Peyer's patch (tissue), 4 donors: ENCODE data around the gene USP34. TPM values are rescaled to one million over a fixed set of nuclear protein-coding genes. Genes with fewer than 3 reads are reported as not detected.

Experiments used
- DNase-seq, 3 donors: peaks; one replicate each; pipeline ENCODE4 v3.0.0-alpha.2; 2017 to 2019
- H3K27ac ChIP-seq, 4 donors: fragments of 200-600 bp; sonication (generic); one replicate each; pipeline ENCODE4 v1.5.1; 2016 to 2019
- H3K27me3 ChIP-seq, 2 donors: fragments of 200-600 bp; sonication (generic); one replicate each; pipeline ENCODE4 v1.5.1; 2019
- H3K36me3 ChIP-seq, 3 donors: fragments of 200-600 bp; sonication (generic); one replicate each; pipeline ENCODE4 v1.5.1; 2016 to 2019
- H3K4me1 ChIP-seq, 4 donors: fragments of 200-600 bp; sonication (generic); one replicate each; pipeline ENCODE4 v1.5.1; 2016 to 2019
- H3K4me3 ChIP-seq, 4 donors: fragments of 200-600 bp; sonication (generic); 1 replicate in 3 of 4; 2 replicates in 1 of 4; pipeline ENCODE4 v1.5.1; 2016 to 2019; ENCODE audit warnings: mild to moderate bottlenecking in 1 of 4
- H3K9me3 ChIP-seq, 4 donors: fragments of 200-600 bp; sonication (generic); one replicate each; pipeline ENCODE4 v1.5.1; 2016 to 2019; ENCODE audit warnings: mild to moderate bottlenecking in 1 of 4
- POLR2A ChIP-seq, 2 donors: fragments of 450-650 bp; IDR thresholded peaks; one replicate each; pipeline ENCODE4 v1.5.1; 2017; ENCODE audit warnings: antibody characterized with exemption in 2 of 2, mild to moderate bottlenecking in 2 of 2, moderate library complexity in 2 of 2
- total RNA-seq, 4 donors: library from RNA; depleted of rRNA; stranded (reverse); fragments of >200 nt; gene quantifications; one replicate each; pipeline ENCODE4 v1.1.0, GENCODE V29; 2016
- TF ChIP-seq, protein P1 (sequence below), 6 experiments: fragments of 450-650 bp in 4 of 6; fragments of 200-600 bp in 2 of 6; sonication (generic) in 1 of 6; IDR thresholded peaks; one replicate each; pipeline ENCODE4 v1.5.1; 2017 to 2019; ENCODE audit warnings: antibody characterized with exemption in 6 of 6, mild to moderate bottlenecking in 3 of 6, moderate library complexity in 1 of 6

Gene USP34
- total RNA-seq, 4 donors from 2014 or later, result 148 to 201 (median 172) TPM

GRCh38 chr2:61437170-61437569 lies 33.7 kb downstream of the USP34 start:
- no peak overlapping the region for H3K27ac ChIP-seq
- no peaks in the 10 kb centered on the region for H3K27me3 ChIP-seq
- peaks cover 0 to 78% (median 9%) of the 10 kb centered on the region in 4 donors for H3K4me1 ChIP-seq
- DNase-seq, result no peak
- H3K9me3 ChIP-seq, result no peaks in the 10 kb centered on the region
- no peak for TF ChIP-seq POLR2A (IDR thresholded peaks at IDR 0.05)
- TF ChIP-seq, protein P1, sequence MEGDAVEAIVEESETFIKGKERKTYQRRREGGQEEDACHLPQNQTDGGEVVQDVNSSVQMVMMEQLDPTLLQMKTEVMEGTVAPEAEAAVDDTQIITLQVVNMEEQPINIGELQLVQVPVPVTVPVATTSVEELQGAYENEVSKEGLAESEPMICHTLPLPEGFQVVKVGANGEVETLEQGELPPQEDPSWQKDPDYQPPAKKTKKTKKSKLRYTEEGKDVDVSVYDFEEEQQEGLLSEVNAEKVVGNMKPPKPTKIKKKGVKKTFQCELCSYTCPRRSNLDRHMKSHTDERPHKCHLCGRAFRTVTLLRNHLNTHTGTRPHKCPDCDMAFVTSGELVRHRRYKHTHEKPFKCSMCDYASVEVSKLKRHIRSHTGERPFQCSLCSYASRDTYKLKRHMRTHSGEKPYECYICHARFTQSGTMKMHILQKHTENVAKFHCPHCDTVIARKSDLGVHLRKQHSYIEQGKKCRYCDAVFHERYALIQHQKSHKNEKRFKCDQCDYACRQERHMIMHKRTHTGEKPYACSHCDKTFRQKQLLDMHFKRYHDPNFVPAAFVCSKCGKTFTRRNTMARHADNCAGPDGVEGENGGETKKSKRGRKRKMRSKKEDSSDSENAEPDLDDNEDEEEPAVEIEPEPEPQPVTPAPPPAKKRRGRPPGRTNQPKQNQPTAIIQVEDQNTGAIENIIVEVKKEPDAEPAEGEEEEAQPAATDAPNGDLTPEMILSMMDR (IDR thresholded peaks at IDR 0.05), result no peak
- H3K4me3 ChIP-seq, result no peak overlapping the region
- peaks cover 0 to 3% (median 0%) of the 10 kb centered on the region in 3 donors for H3K36me3 ChIP-seq

- TF ChIP-seq, protein P1 (IDR thresholded peaks at IDR 0.05), result no peak
- no peak for TF ChIP-seq POLR2A (IDR thresholded peaks at IDR 0.05)
- no peak overlapping the region for H3K4me3 ChIP-seq
- no peaks in the 10 kb centered on the region for H3K9me3 ChIP-seq
- H3K27ac ChIP-seq, result peak overlapping the region in 1 of 4 donors; percentile 27
- H3K36me3 ChIP-seq, result peaks cover 0 to 3% (median 0%) of the 10 kb centered on the region in 3 donors
- no peaks in the 10 kb centered on the region for H3K27me3 ChIP-seq
- peaks cover 0 to 77% (median 9%) of the 10 kb centered on the region in 4 donors for H3K4me1 ChIP-seq
- DNase-seq, result no peak
Observed at GRCh38 chr2:61436092-61436491, 34.8 kb downstream of the USP34 start.

DNA sequence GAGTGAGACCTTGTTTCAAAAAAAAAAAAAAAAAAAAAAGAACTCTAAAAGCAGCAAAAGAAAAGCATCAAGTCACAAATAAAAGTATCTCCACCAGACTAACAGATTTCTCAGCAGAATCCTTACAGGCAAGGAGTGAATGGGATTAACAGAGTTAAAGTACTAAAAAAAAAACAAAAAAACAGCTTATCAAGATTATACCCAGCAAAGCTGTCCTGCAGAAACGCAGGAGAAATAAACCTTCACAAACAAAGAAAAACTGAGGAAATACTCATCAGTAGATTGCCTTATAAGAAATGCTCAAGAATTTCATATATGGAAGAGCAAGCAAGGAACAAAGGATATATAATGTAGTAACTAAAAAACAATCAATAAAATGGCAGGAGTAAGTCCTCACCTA lies 35.6 kb downstream of the USP34 start:
- Histone ChIP-seq H3K4me1 (peaks cover 0 to 75% (median 9%) of the 10 kb centered on the region in 4 donors), H3K9me3 (no peaks in the 10 kb centered on the region), H3K27ac (no peak overlapping the region), H3K4me3 (no peak overlapping the region), H3K36me3 (peaks cover 0 to 3% (median 0%) of the 10 kb centered on the region in 3 donors), H3K27me3 (no peaks in the 10 kb centered on the region)
- TF ChIP-seq, protein P1 (IDR thresholded peaks at IDR 0.05), result no peak
- TF ChIP-seq POLR2A (IDR thresholded peaks at IDR 0.05), result no peak
- DNase-seq, result no peak

- Histone ChIP-seq H3K27ac (peak overlapping the region in 1 of 4 donors; percentile 15), H3K4me1 (peaks cover 0 to 66% (median 9%) of the 10 kb centered on the region in 4 donors), H3K9me3 (no peaks in the 10 kb centered on the region), H3K27me3 (no peaks in the 10 kb centered on the region), H3K4me3 (no peak overlapping the region), H3K36me3 (no peaks in the 10 kb centered on the region)
- peak in 1 of 3 donors; percentile 49 for DNase-seq
- TF ChIP-seq POLR2A (IDR thresholded peaks at IDR 0.05), result no peak
- TF ChIP-seq, protein P1 (IDR thresholded peaks at IDR 0.05), result no peak
Observed at GRCh38 chr2:61434314-61434713, 36.6 kb downstream of the USP34 start.

DNA sequence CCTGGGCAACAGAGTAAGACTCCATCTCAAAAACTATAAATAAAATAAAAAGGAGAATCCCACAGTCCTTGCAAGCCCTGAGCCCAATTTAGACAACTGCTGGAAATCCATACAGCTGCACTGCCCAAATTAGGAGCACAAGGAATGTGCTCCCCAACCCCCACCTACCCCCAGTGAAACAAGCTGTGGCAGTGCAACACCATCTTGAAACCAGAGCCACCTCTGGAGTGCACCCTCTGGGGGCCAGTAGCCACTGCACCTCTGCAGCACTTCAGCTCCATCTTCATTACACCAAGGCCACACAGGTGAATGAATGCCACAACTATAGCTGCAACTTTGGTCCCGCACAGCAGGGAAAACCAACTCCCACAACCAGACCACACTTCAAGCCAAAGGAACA lies 37.3 kb downstream of the USP34 start:
- Histone ChIP-seq H3K9me3 (no peaks in the 10 kb centered on the region), H3K4me3 (no peak overlapping the region), H3K27ac (peak overlapping the region in 2 of 4 donors; percentile 42 to 72), H3K4me1 (peaks cover 0 to 58% (median 9%) of the 10 kb centered on the region in 4 donors), H3K36me3 (no peaks in the 10 kb centered on the region), H3K27me3 (no peaks in the 10 kb centered on the region)
- peak in 1 of 3 donors; percentile 25 for DNase-seq
- no peak for TF ChIP-seq POLR2A (IDR thresholded peaks at IDR 0.05)
- TF ChIP-seq, protein P1 (IDR thresholded peaks at IDR 0.05), result no peak

DNA sequence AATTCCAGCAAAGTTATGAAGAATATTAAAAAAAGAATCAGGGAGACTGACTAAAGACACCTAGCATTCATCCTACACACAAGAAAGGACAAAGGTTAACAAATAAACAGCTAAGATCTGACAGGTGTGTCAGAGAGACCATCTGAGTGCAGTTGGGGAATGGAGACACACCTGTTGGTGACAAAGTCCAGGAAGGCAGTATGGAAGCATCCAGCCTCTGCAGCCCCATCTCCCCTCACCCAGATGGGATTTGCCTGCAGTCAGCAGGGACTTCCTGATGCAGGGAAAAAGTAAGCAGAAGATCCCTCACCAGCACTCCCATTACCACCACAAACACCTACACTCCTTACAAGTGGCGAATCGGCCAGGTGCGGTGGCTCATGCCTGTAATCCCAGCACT lies 37.9 kb downstream of the USP34 start:
- Histone ChIP-seq H3K27me3 (no peaks in the 10 kb centered on the region), H3K36me3 (no peaks in the 10 kb centered on the region), H3K4me1 (peaks cover 0 to 57% (median 9%) of the 10 kb centered on the region in 4 donors), H3K9me3 (no peaks in the 10 kb centered on the region), H3K4me3 (no peak overlapping the region), H3K27ac (peak overlapping the region in 2 of 4 donors; percentile 42 to 72)
- DNase-seq, result peak in 2 of 3 donors; percentile 54 to 72
- TF ChIP-seq, protein P1 (IDR thresholded peaks at IDR 0.05), result no peak
- no peak for TF ChIP-seq POLR2A (IDR thresholded peaks at IDR 0.05)
